CD14-positive monocyte (primary cell): ENCODE results near the gene AQP12A. TPM values are rescaled to one million over a fixed set of nuclear protein-coding genes. Genes with fewer than 3 reads are reported as not detected.

Source experiments
- DNase-seq, 3 donors: peaks; one replicate each; pipeline ENCODE4 v3.0.0-alpha.2; 2011 to 2022
- H2AFZ ChIP-seq: 2 replicates; pipeline ENCODE4 v1.6.0; 2012; ENCODE audit warnings: mild to moderate bottlenecking, low read depth, low read length, inconsistent platforms; ENCODE audit not compliant: insufficient read depth, poor library complexity, severe bottlenecking
- H3K27ac ChIP-seq, 2 donors: 1 replicate in 1 of 2; 2 replicates in 1 of 2; pipeline ENCODE4 v1.5.1; 2012 to 2013; ENCODE audit warnings: low read length in 2 of 2, control low read depth in 1 of 2, inconsistent platforms in 1 of 2, low read depth in 1 of 2, mild to moderate bottlenecking in 1 of 2
- H3K27me3 ChIP-seq, 2 donors: one replicate each; pipeline versions ENCODE4 v1.6.0 to v1.6.1; 2011 to 2013; ENCODE audit warnings: low read length in 2 of 2; ENCODE audit not compliant: control insufficient read depth in 2 of 2, insufficient read depth in 2 of 2
- H3K36me3 ChIP-seq, 2 donors: replicated peaks in 1 of 2; 1 replicate in 1 of 2; 2 replicates in 1 of 2; pipeline versions ENCODE4 v1.5.1 to v1.6.1; 2012 to 2013; ENCODE audit warnings: low read length in 2 of 2, control low read depth in 1 of 2, inconsistent platforms in 1 of 2, mild to moderate bottlenecking in 1 of 2; ENCODE audit not compliant: insufficient read depth in 2 of 2, control insufficient read depth in 1 of 2
- H3K4me1 ChIP-seq, 2 donors: 1 replicate in 1 of 2; 2 replicates in 1 of 2; pipeline versions ENCODE4 v1.5.1 to v1.6.1; 2012 to 2013; ENCODE audit warnings: low read length in 2 of 2, control low read depth in 1 of 2, inconsistent platforms in 1 of 2, mild to moderate bottlenecking in 1 of 2, moderate library complexity in 1 of 2; ENCODE audit not compliant: insufficient read depth in 2 of 2, control insufficient read depth in 1 of 2
- H3K4me2 ChIP-seq: replicated peaks from 2 replicates; pipeline ENCODE3; 2012; ENCODE audit warnings: low read length, moderate library complexity, mild to moderate bottlenecking; ENCODE audit not compliant: poor library complexity, severe bottlenecking; ENCODE audit errors: extremely low read depth
- H3K4me3 ChIP-seq, 3 experiments: fragments of 200-600 bp in 1 of 3; sonication (generic) in 1 of 3; replicated peaks in 1 of 3; 1 replicate in 2 of 3; 2 replicates in 1 of 3; pipeline ENCODE4 v1.5.1; 2011 to 2013; ENCODE audit warnings: low read length in 3 of 3, mild to moderate bottlenecking in 3 of 3, control low read depth in 2 of 3, low read depth in 2 of 3, inconsistent platforms in 1 of 3, moderate library complexity in 1 of 3
- H3K79me2 ChIP-seq: 2 replicates; pipeline ENCODE4 v1.6.0; 2012; ENCODE audit warnings: mild to moderate bottlenecking, control low read depth, inconsistent platforms, low read length, moderate library complexity; ENCODE audit not compliant: insufficient read depth
- H3K9ac ChIP-seq: 2 replicates; pipeline ENCODE4 v1.6.0; 2017; ENCODE audit warnings: low read length, mild to moderate bottlenecking; ENCODE audit not compliant: insufficient read depth, poor library complexity, severe bottlenecking
- H3K9me3 ChIP-seq, 2 donors: replicated peaks in 1 of 2; 1 replicate in 1 of 2; 2 replicates in 1 of 2; pipeline versions ENCODE4 v1.5.1 to v1.6.1; 2012 to 2013; ENCODE audit warnings: low read length in 2 of 2, control low read depth in 1 of 2; ENCODE audit not compliant: control insufficient read depth in 1 of 2, insufficient read depth in 1 of 2
- H4K20me1 ChIP-seq: 2 replicates; pipeline ENCODE4 v1.6.0; 2012; ENCODE audit warnings: mild to moderate bottlenecking, low read length, control low read depth, moderate library complexity; ENCODE audit not compliant: insufficient read depth
- H3K27ac Mint-ChIP-seq, 7 donors: one replicate each; pipeline ENCODE4 v1.8.0; 2020; ENCODE audit warnings: mild to moderate bottlenecking in 7 of 7, mixed read lengths in 7 of 7, moderate library complexity in 6 of 7, inconsistent platforms in 2 of 7
- H3K27me3 Mint-ChIP-seq, 3 donors: one replicate each; pipeline ENCODE4 v1.8.0; 2021 to 2022; ENCODE audit warnings: low read depth in 3 of 3, mild to moderate bottlenecking in 3 of 3, mixed read lengths in 3 of 3, moderate library complexity in 3 of 3, inconsistent platforms in 1 of 3
- H3K36me3 Mint-ChIP-seq, 2 donors: one replicate each; pipeline ENCODE4 v1.8.0; 2020; ENCODE audit warnings: mixed read lengths in 2 of 2, inconsistent platforms in 1 of 2, mild to moderate bottlenecking in 1 of 2
- H3K4me1 Mint-ChIP-seq: one replicate; pipeline ENCODE4 v1.8.0; 2020; ENCODE audit warnings: mild to moderate bottlenecking, mixed read lengths
- H3K4me3 Mint-ChIP-seq, 2 donors: one replicate each; pipeline ENCODE4 v1.8.0; 2020; ENCODE audit warnings: mild to moderate bottlenecking in 2 of 2, mixed read lengths in 2 of 2, moderate library complexity in 1 of 2
- H3K9me3 Mint-ChIP-seq, 7 donors: one replicate each; pipeline ENCODE4 v1.8.0; 2020 to 2022; ENCODE audit warnings: mixed read lengths in 7 of 7, mild to moderate bottlenecking in 6 of 7, moderate library complexity in 6 of 7, inconsistent platforms in 2 of 7
- WGBS: methylation state at CpG from one replicate; pipeline ENCODE4 v1.1.5; 2013; ENCODE audit warnings: missing lambda C conversion rate; ENCODE audit not compliant: insufficient coverage; 5-methylcytosine and 5-hydroxymethylcytosine counted together
- intact Hi-C, 2 donors: fragments of 100-400 bp; cut with micrococcal nuclease; formaldehyde crosslinking; loops; one replicate each; pipeline versions ENCODE4 v1.15.0 to v1.15.1; 2023
- polyA plus RNA-seq, 3 donors: library from polyadenylated mRNA; depleted of rRNA in 1 of 3; unstranded in 2 of 3; stranded (reverse) in 1 of 3; fragments of 300-500 nt in 2 of 3; fragments of >200 nt in 1 of 3; fragmentation: Illumina TruSeq in 2 of 3; gene quantifications; 1 replicate in 2 of 3; 2 replicates in 1 of 3; pipeline ENCODE4 v1.2.3, GENCODE V29; 2012 to 2021
- TF ChIP-seq, protein P1 (sequence below): fragments of 200-600 bp; IDR thresholded peaks from one replicate; pipeline ENCODE4 v1.8.0; 2022; ENCODE audit warnings: antibody characterized with exemption, mild to moderate bottlenecking

Gene AQP12A
- polyA plus RNA-seq, 3 donors: not detected

- Histone ChIP-seq H3K27ac (no peak overlapping the region), H3K4me1 (no peaks in the 10 kb centered on the region), H3K36me3 (no peaks in the 10 kb centered on the region), H3K79me2 (no peaks in the 10 kb centered on the region), H2AFZ (no peak overlapping the region), H3K27me3 (no peaks in the 10 kb centered on the region), H3K4me3 (no peak overlapping the region), H3K9ac (no peak overlapping the region), H4K20me1 (no peaks in the 10 kb centered on the region), H3K9me3 (no peaks in the 10 kb centered on the region), H3K4me2 (no peak overlapping the region)
- no peak for DNase-seq
- Mint-ChIP-seq H3K36me3 (no peaks in the 10 kb centered on the region), H3K9me3 (peaks cover 0 to 2% (median 0%) of the 10 kb centered on the region in 7 donors), H3K4me3 (no peak overlapping the region), H3K4me1 (no peaks in the 10 kb centered on the region), H3K27me3 (peaks cover 0 to 3% (median 0%) of the 10 kb centered on the region in 3 donors), H3K27ac (peak overlapping the region in 1 of 7 donors; percentile 25)
- WGBS: 97% methylated on average over 8 of the region's 9 CpGs
- intact Hi-C loops: no loop called here
- TF ChIP-seq, protein P1, sequence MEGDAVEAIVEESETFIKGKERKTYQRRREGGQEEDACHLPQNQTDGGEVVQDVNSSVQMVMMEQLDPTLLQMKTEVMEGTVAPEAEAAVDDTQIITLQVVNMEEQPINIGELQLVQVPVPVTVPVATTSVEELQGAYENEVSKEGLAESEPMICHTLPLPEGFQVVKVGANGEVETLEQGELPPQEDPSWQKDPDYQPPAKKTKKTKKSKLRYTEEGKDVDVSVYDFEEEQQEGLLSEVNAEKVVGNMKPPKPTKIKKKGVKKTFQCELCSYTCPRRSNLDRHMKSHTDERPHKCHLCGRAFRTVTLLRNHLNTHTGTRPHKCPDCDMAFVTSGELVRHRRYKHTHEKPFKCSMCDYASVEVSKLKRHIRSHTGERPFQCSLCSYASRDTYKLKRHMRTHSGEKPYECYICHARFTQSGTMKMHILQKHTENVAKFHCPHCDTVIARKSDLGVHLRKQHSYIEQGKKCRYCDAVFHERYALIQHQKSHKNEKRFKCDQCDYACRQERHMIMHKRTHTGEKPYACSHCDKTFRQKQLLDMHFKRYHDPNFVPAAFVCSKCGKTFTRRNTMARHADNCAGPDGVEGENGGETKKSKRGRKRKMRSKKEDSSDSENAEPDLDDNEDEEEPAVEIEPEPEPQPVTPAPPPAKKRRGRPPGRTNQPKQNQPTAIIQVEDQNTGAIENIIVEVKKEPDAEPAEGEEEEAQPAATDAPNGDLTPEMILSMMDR: no peak
Measured at GRCh38 chr2:240723851-240724250, 32.2 kb downstream of the AQP12A start.

GRCh38 chr2:240724431-240724830 lies 32.8 kb downstream of the AQP12A start:
- H3K4me1 Mint-ChIP-seq: no peaks in the 10 kb centered on the region

More at GRCh38 chr2:240724431-240724830, 32.8 kb downstream of the AQP12A start:
- Histone ChIP-seq H3K4me2 (no peak overlapping the region), H3K9me3 (no peaks in the 10 kb centered on the region), H2AFZ (no peak overlapping the region), H3K4me1 (no peaks in the 10 kb centered on the region), H3K27me3 (no peaks in the 10 kb centered on the region), H3K79me2 (no peaks in the 10 kb centered on the region), H3K4me3 (no peak overlapping the region), H3K9ac (no peak overlapping the region), H4K20me1 (no peaks in the 10 kb centered on the region), H3K27ac (no peak overlapping the region), H3K36me3 (no peaks in the 10 kb centered on the region)
- TF ChIP-seq, protein P1: no peak
- intact Hi-C loops: no loop called here
- WGBS: 98% methylated on average over 10 of the region's 10 CpGs
- H3K4me3 Mint-ChIP-seq: no peak overlapping the region
- DNase-seq: no peak
- peaks cover 0 to 3% (median 1%) of the 10 kb centered on the region in 3 donors for H3K27me3 Mint-ChIP-seq
- H3K27ac Mint-ChIP-seq: no peak overlapping the region
- peaks cover 0 to 2% (median 0%) of the 10 kb centered on the region in 7 donors for H3K9me3 Mint-ChIP-seq
- H3K36me3 Mint-ChIP-seq: no peaks in the 10 kb centered on the region
